ENCODE data around the gene OR2V2.

- peak; percentile 96 for TF ChIP-seq CTCF (IDR thresholded peaks at IDR 0.05)
- no peak for TF ChIP-seq EZH2 (IDR thresholded peaks at IDR 0.05; ENCODE audit: borderline replicate concordance, insufficient read depth, low read depth, low read length, poor library complexity, severe bottlenecking)
Measured at GRCh38 chr5:181159286-181160151, 12.1 kb downstream of the OR2V2 start.

Data from B cell (primary cell).